PC-9 (cell line): ENCODE data around the gene SHROOM2. TPM values are rescaled to one million over a fixed set of nuclear protein-coding genes. Genes with fewer than 3 reads are reported as not detected.

Experiments used
- BruUV-seq: library from RNA; stranded (reverse); fragments of 400-500 nt; replicated peaks from 2 replicates; lab custom pipeline; 2021; lab: Mats Ljungman, UMichigan
- CTCF ChIA-PET: fragments of 300-600 bp; sonication (Branson Sonifier 250); formaldehyde crosslinking; loops from one replicate; lab custom pipeline; 2022; ENCODE audit warnings: antibody characterized with exemption; lab: Charles Lee
- POLR2A ChIA-PET: fragments of 300-600 bp; sonication (Branson Sonifier 250); formaldehyde crosslinking; loops from one replicate; lab custom pipeline; 2022; ENCODE audit warnings: antibody characterized with exemption; ENCODE audit not compliant: unreplicated experiment; lab: Charles Lee
- DNase-seq, 2 experiments: peaks; one replicate each; pipeline versions ENCODE4 v3.0.0 to v3.0.0-alpha.2; 2015 to 2022; ENCODE audit warnings: mixed read lengths in 1 of 2
- H2AFZ ChIP-seq: fragments of 200-600 bp; sonication (generic); 2 replicates; pipeline ENCODE4 v1.8.1; 2017; ENCODE audit warnings: antibody characterized with exemption
- H3F3A ChIP-seq: fragments of 200-600 bp; sonication (generic); 2 replicates; pipeline ENCODE4 v1.8.1; 2017; ENCODE audit warnings: antibody characterized with exemption, mild to moderate bottlenecking, low read depth; ENCODE audit not compliant: insufficient read depth
- H3K27ac ChIP-seq: fragments of 200-600 bp; sonication (generic); 2 replicates; pipeline ENCODE4 v1.6.1; 2016; ENCODE audit warnings: mixed run types
- H3K27me3 ChIP-seq: fragments of 200-600 bp; sonication (generic); 2 replicates; pipeline ENCODE4 v1.6.1; 2016; ENCODE audit warnings: low read depth, mixed run types; ENCODE audit not compliant: insufficient read depth
- H3K36me3 ChIP-seq: fragments of 200-600 bp; sonication (generic); 2 replicates; pipeline ENCODE4 v1.6.1; 2016; ENCODE audit warnings: low read depth, mixed run types
- H3K4me1 ChIP-seq: fragments of 200-600 bp; sonication (generic); replicated peaks from 2 replicates; pipeline ENCODE4 v1.6.1; 2016; ENCODE audit warnings: mixed run types; ENCODE audit not compliant: insufficient read depth
- H3K4me2 ChIP-seq: fragments of 200-600 bp; sonication (generic); 2 replicates; pipeline ENCODE4 v1.6.1; 2017; ENCODE audit warnings: mixed run types
- H3K4me3 ChIP-seq: fragments of 200-600 bp; sonication (generic); 2 replicates; pipeline ENCODE4 v1.6.1; 2016; ENCODE audit warnings: mixed run types
- H3K79me2 ChIP-seq: fragments of 200-600 bp; sonication (generic); 2 replicates; pipeline ENCODE4 v1.6.1; 2017; ENCODE audit warnings: low read depth, mixed run types
- H3K9me2 ChIP-seq: fragments of 200-600 bp; sonication (generic); 2 replicates; pipeline ENCODE4 v1.8.1; 2017; ENCODE audit warnings: mild to moderate bottlenecking; ENCODE audit not compliant: insufficient read depth
- H3K9me3 ChIP-seq: fragments of 200-600 bp; sonication (generic); 2 replicates; pipeline ENCODE4 v1.8.1; 2016; ENCODE audit warnings: low read depth; ENCODE audit not compliant: insufficient read depth
- H4K20me1 ChIP-seq: fragments of 200-600 bp; sonication (generic); 2 replicates; pipeline ENCODE4 v1.8.1; 2017; ENCODE audit not compliant: insufficient read depth
- EZH2 ChIP-seq: fragments of 200-600 bp; sonication (generic); IDR thresholded peaks from 2 replicates; pipeline ENCODE4 v1.8.0; 2017; ENCODE audit warnings: antibody characterized with exemption, low read depth
- intact Hi-C: fragments of 100-400 bp; cut with micrococcal nuclease; formaldehyde crosslinking; loops from one replicate; pipeline ENCODE4 v1.10.0; 2022; ENCODE audit not compliant: unreplicated experiment
- total RNA-seq: library from RNA; stranded (reverse); gene quantifications from 2 replicates; pipeline ENCODE4 v1.2.3, GENCODE V29; 2021
- TF ChIP-seq, protein P1 (sequence below): fragments of 200-600 bp; sonication (generic); conservative IDR thresholded peaks from 2 replicates; pipeline ENCODE4 v1.6.1; 2017; ENCODE audit warnings: mixed run types, antibody characterized with exemption, mild to moderate bottlenecking, moderate library complexity

Gene SHROOM2
- total RNA-seq, 1 experiment from 2014 or later: 0.17 TPM

DNA sequence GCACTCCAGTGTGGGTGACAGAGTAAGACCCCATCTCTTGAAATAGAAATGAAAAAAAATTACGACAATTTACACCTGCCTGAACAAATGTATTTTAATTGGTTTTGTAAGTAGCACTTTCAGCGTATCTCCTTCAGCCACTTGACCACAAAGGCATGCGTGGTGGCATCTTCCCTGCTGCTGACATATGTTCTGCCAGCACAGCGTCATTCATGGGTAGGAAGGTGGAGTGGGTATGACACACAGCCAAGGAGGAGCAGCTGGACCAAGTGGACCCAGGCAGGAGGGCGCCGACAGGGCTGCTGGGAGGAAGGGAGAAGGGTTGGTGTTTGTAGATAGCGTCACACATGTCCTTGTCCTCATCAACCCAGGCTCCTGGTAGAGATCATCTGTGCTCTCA is 152.3 kb downstream of the SHROOM2 start:
- Histone ChIP-seq H3K4me1 (peaks cover 11% of the 10 kb centered on the region; the same call in 1 of the 2 replicates), H3K36me3 (no peaks in the 10 kb centered on the region), H3K4me3 (no peak overlapping the region), H3K27ac (no peak overlapping the region), H3K9me3 (no peaks in the 10 kb centered on the region), H3K27me3 (no peaks in the 10 kb centered on the region), H3K9me2 (no peaks in the 10 kb centered on the region), H3K79me2 (no peaks in the 10 kb centered on the region), H2AFZ (no peak overlapping the region), H3F3A (no peaks in the 10 kb centered on the region), H4K20me1 (no peaks in the 10 kb centered on the region), H3K4me2 (no peak overlapping the region)
- TF ChIP-seq EZH2: no peak
- TF ChIP-seq, protein P1, sequence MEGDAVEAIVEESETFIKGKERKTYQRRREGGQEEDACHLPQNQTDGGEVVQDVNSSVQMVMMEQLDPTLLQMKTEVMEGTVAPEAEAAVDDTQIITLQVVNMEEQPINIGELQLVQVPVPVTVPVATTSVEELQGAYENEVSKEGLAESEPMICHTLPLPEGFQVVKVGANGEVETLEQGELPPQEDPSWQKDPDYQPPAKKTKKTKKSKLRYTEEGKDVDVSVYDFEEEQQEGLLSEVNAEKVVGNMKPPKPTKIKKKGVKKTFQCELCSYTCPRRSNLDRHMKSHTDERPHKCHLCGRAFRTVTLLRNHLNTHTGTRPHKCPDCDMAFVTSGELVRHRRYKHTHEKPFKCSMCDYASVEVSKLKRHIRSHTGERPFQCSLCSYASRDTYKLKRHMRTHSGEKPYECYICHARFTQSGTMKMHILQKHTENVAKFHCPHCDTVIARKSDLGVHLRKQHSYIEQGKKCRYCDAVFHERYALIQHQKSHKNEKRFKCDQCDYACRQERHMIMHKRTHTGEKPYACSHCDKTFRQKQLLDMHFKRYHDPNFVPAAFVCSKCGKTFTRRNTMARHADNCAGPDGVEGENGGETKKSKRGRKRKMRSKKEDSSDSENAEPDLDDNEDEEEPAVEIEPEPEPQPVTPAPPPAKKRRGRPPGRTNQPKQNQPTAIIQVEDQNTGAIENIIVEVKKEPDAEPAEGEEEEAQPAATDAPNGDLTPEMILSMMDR: no peak
- ChIA-PET POLR2A (no interaction called here), CTCF (no interaction called here)
- DNase-seq: no peak
- BruUV-seq: no TSS peak
- intact Hi-C loops: no loop called here

DNA sequence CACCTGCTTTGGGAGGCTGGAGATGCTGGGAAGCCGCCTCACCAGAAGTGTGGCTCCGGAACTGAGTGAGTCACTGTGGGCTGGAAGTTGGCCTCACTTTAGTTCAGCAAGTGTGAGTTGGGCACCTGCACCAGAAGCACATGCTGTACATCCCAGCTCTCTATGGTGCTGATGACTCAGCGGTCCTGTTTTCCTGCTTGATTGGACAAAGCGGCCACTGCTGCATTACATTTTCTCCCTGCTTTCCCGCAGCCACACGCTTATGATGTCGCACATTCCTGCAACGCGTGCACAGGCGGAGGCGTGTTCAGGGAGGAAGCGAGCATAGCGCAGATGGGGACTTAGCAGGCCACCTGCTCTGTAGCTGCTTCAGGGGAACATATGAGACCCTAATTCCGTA is 154.2 kb downstream of the SHROOM2 start:
- Histone ChIP-seq H3K4me3 (no peak overlapping the region), H3K79me2 (no peaks in the 10 kb centered on the region), H3K9me3 (no peaks in the 10 kb centered on the region), H3K27ac (no peak overlapping the region), H2AFZ (no peak overlapping the region), H3K4me2 (no peak overlapping the region), H3K36me3 (no peaks in the 10 kb centered on the region), H3K27me3 (no peaks in the 10 kb centered on the region), H4K20me1 (no peaks in the 10 kb centered on the region), H3F3A (no peaks in the 10 kb centered on the region), H3K4me1 (peaks cover 11% of the 10 kb centered on the region; the same call in 1 of the 2 replicates), H3K9me2 (no peaks in the 10 kb centered on the region)
- ChIA-PET CTCF (no interaction called here), POLR2A (interaction anchor here (0.6 kb wide), 1 partner anchor 28 kb away, joined by 12 read pairs; no protein-coding TSS in a partner anchor)
- no TSS peak for BruUV-seq
- DNase-seq: peak; percentile 57 to 64
- intact Hi-C loops: loop anchor here (1.0 kb wide), 1 partner anchor 27 kb away; no protein-coding TSS in a partner anchor
- no peak for TF ChIP-seq EZH2
- TF ChIP-seq, protein P1: no peak

DNA sequence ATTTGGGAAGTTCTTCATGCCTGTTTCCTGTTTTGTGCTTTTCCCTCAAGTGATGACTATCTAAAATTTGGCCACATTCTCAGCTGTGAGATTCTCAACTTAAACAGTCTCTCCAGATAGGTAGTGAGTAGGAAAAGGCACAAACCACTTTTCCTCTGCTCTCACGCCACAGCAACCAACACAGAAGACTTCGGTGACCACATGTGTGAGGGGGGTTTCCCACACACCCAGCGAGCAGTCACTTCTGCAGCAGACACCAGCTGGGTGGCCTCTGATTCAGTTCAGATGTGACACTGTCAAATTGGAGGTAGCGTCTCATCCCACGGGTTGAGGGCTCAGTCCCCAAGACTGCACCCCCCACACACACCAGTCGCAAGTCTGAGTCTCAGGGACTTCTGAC is 155.9 kb downstream of the SHROOM2 start:
- Histone ChIP-seq H3K4me2 (no peak overlapping the region), H3K79me2 (no peaks in the 10 kb centered on the region), H3K27ac (no peak overlapping the region), H3K4me1 (peaks cover 11% of the 10 kb centered on the region; the same call in 1 of the 2 replicates), H3K36me3 (no peaks in the 10 kb centered on the region), H3F3A (no peaks in the 10 kb centered on the region), H2AFZ (no peak overlapping the region), H3K9me3 (no peaks in the 10 kb centered on the region), H3K27me3 (no peaks in the 10 kb centered on the region), H3K9me2 (no peaks in the 10 kb centered on the region), H4K20me1 (no peaks in the 10 kb centered on the region), H3K4me3 (no peak overlapping the region)
- intact Hi-C loops: no loop called here
- ChIA-PET CTCF (no interaction called here), POLR2A (no interaction called here)
- BruUV-seq: no TSS peak
- DNase-seq: no peak
- TF ChIP-seq, protein P1: no peak
- no peak for TF ChIP-seq EZH2
